ENCODE measurements around the gene TAS2R16. TPM values are rescaled to one million over a fixed set of nuclear protein-coding genes. Genes with fewer than 3 reads are reported as not detected.
"Not testable (repeated sequence)": the region's sequence is repeated elsewhere in the genome, so short reads cannot be mapped to it uniquely, and the experiment has no call there.

TAS2R16 gene
- total RNA-seq, 1 donor from 2014 or later: not detected

GRCh38 chr7:122965306-122965705, 30.2 kb downstream of the TAS2R16 start:
- intact Hi-C loops (cut with DNase I): no loop called here
- ATAC-seq (no peak), DNase-seq (no peak)
- Histone ChIP-seq H3K27ac (no peak overlapping the region), H3K36me3 (no peaks in the 10 kb centered on the region), H3K4me1 (no peaks in the 10 kb centered on the region), H3K4me3 (no peak overlapping the region), H3K9me3 (no peaks in the 10 kb centered on the region), H3K27me3 (ENCODE audit: low read depth) (no peaks in the 10 kb centered on the region)
- TF ChIP-seq, protein P1, sequence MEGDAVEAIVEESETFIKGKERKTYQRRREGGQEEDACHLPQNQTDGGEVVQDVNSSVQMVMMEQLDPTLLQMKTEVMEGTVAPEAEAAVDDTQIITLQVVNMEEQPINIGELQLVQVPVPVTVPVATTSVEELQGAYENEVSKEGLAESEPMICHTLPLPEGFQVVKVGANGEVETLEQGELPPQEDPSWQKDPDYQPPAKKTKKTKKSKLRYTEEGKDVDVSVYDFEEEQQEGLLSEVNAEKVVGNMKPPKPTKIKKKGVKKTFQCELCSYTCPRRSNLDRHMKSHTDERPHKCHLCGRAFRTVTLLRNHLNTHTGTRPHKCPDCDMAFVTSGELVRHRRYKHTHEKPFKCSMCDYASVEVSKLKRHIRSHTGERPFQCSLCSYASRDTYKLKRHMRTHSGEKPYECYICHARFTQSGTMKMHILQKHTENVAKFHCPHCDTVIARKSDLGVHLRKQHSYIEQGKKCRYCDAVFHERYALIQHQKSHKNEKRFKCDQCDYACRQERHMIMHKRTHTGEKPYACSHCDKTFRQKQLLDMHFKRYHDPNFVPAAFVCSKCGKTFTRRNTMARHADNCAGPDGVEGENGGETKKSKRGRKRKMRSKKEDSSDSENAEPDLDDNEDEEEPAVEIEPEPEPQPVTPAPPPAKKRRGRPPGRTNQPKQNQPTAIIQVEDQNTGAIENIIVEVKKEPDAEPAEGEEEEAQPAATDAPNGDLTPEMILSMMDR (IDR thresholded peaks at IDR 0.05): no peak

DNA sequence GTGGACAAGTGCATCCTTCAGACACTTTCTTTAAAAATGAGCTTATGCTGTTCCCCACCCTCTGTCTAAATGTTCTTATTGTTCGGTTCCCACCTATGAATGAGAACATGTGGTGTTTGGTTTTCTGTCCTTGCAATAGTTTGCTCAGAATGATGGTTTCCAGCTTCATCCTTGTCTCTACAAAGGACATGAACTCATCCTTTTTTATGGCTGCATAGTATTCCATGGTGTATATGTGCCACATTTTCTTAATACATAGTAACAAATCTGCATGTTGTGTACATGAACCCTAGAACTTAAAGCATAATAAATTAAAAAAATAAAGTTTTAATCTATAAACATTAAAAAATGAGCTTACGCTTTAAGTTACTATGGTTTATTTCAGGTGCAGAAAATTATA, 41.8 kb downstream of the TAS2R16 start:
- ATAC-seq; H3K9me3 ChIP-seq; H3K36me3 ChIP-seq; DNase-seq; H3K27me3 ChIP-seq (ENCODE audit: low read depth); H3K27ac ChIP-seq; H3K4me1 ChIP-seq; intact Hi-C loops (cut with DNase I); H3K4me3 ChIP-seq: not testable (repeated sequence)

GRCh38 chr7:122951006-122951405, 44.5 kb downstream of the TAS2R16 start:
- TF ChIP-seq, protein P1 (IDR thresholded peaks at IDR 0.05): no peak
- Histone ChIP-seq H3K36me3 (no peaks in the 10 kb centered on the region), H3K27ac (no peak overlapping the region), H3K27me3 (ENCODE audit: low read depth) (no peaks in the 10 kb centered on the region), H3K4me3 (no peak overlapping the region), H3K4me1 (no peaks in the 10 kb centered on the region), H3K9me3 (no peaks in the 10 kb centered on the region)
- intact Hi-C loops (cut with DNase I): no loop called here
- no peak for DNase-seq
- ATAC-seq: peak in 1 of 2 donors; percentile 57

DNA sequence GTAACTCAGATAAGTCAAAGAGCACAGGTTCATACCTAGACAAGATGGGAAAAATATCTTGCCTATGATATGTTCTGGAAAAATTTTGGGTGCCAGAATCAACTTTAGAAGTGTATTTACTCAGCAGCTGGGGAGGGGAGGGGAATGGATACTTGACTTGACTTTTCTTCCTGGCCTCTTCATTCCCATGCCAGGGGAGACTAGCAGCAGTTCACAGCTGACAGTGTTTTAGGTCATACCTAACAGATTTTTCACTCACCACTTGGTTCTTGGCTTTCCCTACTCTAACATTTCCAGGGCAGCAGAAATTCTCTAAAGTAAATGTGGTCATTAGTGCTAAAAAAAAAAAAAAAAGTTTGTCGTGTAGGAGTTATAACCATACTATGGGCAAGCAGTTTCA, 46.3 kb downstream of the TAS2R16 start:
- H3K27ac ChIP-seq: no peak overlapping the region
- TF ChIP-seq, protein P1 (IDR thresholded peaks at IDR 0.05): no peak
- intact Hi-C loops (cut with DNase I): no loop called here
- no peaks in the 10 kb centered on the region for H3K36me3 ChIP-seq
- no peak overlapping the region for H3K4me3 ChIP-seq
- ATAC-seq: peak in 1 of 2 donors; percentile 61
- DNase-seq: no peak
- no peaks in the 10 kb centered on the region for H3K27me3 ChIP-seq (ENCODE audit: low read depth)
- no peaks in the 10 kb centered on the region for H3K9me3 ChIP-seq
- H3K4me1 ChIP-seq: no peaks in the 10 kb centered on the region

Other genes with a start within 250 kb of the TAS2R16 start
- gene CADPS2, start 109.2 kb downstream of the TAS2R16 start, total RNA-seq: 41.1 TPM
- not detected for gene SLC13A1, start 204.3 kb upstream of the TAS2R16 start, total RNA-seq

Data from lower lobe of right lung (tissue), 2 donors.